Stimulated activated CD4-positive, alpha-beta T cell treated with anti-CD3 and anti-CD28 coated beads, Interleukin-4, amount 100 ng/mL, for 24 hours (primary cell): ENCODE data around the gene CRTC3.
"Not testable (repeated sequence)": the region's sequence is repeated elsewhere in the genome, so short reads cannot be mapped to it uniquely, and the experiment has no call there.

Source experiments
- DNase-seq: peaks from one replicate; pipeline ENCODE4 v3.0.0-alpha.2; 2020

Gene CRTC3

GRCh38 chr15:90633360-90633759 lies 103.6 kb downstream of the CRTC3 start:
- DNase-seq: no peak

- DNase-seq: not testable (repeated sequence)
These were observed 107.3 kb downstream of the CRTC3 start for GRCh38 chr15:90636993-90637392.

GRCh38 chr15:90637693-90638092 lies 108.0 kb downstream of the CRTC3 start:
- DNase-seq: no peak

DNA sequence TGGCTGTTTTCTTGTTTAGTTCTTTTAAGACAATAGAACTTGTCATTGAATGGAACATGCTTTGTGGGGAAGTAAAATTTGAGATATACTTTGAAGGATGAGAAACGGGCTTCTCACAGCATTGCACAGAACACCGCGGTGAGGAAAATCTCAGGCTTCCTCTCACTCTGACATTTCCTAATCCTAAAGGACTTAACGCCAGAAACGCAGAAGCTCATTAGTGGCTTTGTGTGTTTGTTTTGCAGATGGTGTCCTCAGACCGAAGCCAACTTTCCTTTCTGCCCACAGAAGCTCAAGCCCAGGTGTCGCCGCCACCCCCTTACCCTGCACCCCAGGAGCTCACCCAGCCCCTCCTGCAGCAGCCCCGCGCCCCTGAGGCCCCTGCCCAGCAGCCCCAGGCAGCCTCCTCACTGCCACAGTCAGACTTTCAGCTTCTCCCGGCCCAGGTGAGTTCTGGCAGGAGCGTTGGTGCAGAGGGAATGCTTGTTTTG lies 108.5 kb downstream of the CRTC3 start:
- DNase-seq: no peak

DNA sequence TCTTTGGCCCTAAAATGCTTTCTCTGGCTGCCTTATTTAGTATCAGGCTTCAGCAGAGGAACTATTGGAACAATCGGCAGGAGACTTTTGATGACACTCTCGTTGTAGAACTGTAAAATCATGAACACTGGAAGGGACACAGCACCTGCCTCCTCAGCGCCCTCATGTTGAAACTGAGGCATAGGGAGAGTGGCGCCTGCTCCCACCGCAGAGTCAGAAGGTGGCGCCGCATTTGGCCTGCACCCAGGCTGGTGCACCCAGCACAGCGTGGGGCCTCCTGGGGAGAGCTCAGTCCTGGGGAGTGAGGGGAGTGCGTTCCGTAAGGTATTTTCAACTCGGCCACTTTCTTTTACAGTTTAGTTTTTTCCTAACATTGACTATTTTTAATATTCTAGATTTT lies 109.2 kb downstream of the CRTC3 start:
- DNase-seq: no peak

GRCh38 chr15:90640862-90641261 lies 111.1 kb downstream of the CRTC3 start:
- no peak for DNase-seq

DNA sequence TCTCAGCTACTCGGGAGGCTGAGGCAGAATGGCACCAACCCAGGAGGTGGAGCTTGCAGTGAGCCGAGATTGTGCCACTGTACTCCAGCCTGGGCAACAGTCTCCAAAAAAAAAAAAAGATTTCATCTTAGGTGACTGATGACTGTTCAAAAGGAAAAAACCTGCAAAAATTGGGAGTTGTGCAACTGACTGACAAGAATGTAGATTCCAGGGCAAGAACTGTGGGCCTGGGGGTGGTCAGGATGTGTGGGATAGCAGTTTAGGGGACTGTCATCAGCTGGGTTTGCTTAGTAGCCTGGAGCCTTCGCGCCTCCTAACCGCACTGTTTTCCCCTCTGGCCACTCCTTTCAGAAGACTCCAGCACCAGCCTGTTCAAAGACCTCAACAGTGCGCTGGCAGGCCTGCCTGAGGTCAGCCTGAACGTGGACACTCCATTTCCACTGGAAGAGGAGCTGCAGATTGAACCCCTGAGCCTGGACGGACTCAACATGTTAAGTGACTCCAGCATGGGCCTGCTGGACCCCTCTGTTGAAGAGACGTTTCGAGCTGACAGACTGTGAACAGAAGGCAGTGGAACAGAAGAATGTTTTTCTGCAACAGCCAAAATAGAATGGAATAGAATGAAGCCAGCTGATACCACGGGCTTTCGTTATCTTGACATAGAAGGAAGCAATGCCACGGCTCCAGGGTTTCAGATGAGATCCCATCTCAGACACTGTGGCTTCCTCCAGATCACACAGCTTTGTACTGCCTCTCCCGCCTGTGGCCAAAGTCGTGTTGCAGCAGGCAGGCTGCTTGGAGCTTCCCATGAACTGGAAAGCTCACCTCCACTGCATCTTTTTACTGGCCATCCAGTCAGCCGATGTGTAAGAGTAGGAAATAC lies 112.1 kb downstream of the CRTC3 start:
- no peak for DNase-seq

DNA sequence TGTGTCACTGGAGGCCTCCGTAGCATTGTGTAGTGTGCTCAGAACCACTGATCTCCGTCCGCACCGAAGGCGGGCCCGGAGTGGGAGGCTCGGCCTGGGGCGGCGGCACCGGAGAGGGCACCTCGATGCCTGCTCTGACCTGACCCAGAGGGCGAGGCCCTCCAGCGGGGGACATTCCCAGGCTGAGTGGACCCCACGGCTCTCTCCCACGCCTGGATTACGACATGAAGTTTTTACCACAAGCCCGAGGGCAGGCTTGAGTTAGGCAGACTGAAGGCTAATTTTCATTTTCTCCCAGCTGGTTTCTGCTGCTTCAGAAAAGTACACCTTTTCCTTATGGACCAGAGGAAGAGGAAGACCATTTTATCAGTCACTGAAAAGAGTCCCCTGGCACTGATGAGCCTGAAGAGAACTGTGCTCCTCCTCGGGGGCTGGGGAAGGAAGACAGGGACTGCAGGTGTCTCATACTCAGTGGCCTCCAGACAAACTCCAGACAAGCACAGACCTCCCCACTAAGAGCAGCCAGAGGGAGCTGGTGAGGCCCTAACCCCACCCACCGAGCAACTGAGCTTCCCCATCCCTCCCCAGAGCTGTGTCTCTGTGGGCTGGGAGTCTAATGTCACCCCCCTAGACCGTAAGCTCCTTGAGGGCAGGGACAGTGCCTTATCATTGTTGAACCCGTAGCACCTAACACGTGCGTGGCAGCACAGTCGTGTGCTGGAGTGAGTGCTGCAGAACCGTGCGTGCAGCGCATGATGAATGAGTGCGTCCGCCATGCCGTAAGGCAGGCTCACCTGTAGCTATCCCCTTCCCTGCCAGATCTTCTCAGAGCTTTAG lies 113.0 kb downstream of the CRTC3 start:
- DNase-seq: no peak

- DNase-seq: no peak
These were observed 113.5 kb downstream of the CRTC3 start for GRCh38 chr15:90643301-90643632.

GRCh38 chr15:90644526-90644925 lies 114.8 kb downstream of the CRTC3 start:
- no peak for DNase-seq

DNA sequence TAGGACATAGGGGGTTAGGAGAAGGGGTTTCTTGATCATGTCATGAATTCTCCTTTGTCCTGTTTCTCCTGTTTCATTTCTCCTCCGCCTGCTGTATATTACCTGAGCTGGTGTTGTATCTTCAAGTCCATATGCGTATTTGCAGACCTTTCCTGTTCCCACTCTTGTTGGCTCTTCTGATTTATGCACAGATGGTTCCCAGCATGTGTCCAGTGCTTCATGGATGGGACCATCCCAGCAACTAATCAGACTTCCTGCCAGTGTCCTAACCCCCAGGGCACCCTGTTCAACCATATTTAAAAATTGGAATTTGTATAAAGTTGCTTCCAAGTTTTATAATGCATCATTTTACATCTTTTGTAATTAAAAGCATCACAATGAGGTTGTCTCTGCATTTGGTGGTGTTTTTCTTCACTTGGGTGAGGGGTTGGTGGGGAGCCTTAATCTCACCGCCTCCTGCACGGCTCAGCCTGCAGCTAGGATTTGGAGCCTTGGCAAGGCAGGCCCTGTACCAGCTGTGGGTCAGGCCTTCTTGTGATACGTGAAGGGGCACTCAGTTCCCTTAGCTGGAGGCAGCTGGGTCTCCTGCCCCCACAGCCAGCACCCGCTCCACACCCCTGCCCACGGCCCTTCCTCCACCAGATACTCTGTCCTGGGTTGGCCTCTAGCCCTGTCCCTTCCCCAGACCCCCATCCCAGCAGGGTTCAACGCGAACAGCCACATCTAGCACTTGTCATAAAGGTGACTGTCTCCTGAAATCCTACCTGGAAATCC lies 115.4 kb downstream of the CRTC3 start:
- no peak for DNase-seq

DNA sequence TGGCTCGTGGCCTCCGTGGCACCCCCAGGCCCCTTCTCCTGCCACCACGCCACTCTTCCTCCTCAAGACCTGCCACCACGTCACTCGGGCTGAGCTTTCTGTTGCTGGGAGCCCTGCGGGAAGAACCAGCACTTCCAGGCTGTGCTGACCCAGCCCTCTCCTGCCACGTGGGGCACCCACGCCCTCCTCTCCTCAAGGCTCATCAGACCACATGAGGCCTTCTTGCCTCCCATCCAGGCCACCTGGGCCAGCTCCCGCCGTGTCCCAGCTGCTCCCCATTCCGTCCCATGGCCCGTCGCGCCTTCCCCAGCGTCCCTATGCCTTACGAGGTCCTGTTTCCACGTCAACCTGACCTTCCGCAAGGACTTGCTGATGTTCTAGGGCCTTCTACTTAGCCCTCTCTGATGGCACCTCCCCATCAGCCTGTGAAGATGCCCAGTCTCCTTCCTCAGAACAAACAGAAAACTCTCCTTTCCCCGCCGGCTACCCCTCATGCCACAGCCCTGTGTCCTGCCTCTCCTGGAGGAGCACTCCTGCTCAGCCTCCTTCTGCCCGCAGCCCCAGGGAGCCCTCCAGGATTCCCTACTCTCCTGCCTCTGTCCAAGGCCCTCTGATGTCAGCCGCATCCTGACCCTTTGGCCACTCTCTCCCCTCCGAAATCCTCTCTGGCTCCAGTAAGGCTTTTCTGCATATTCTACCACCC lies 116.3 kb downstream of the CRTC3 start:
- no peak for DNase-seq

- no peak for DNase-seq
These were observed 117.1 kb downstream of the CRTC3 start for GRCh38 chr15:90646662-90647305.

DNA sequence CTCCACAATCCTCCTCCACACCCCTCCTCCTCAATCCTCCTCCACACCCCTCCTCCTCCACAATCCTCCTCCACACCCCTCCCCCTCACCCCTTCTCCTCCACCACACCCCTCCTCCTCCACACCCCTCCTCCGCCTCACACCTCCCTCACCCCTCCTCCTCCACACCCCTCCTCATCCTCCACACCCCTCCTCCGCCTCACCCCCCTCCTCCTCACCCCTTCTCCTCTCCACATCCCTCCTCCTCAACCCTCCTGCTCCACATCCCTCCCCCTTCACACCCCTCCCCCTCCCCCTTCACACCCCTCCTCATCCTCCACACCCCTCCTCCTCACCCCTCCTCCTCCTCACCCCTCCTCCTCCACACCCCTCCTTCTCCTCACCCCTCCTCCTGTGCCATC lies 117.6 kb downstream of the CRTC3 start:
- DNase-seq: no peak

- DNase-seq: peak; percentile 69
These were observed 118.7 kb downstream of the CRTC3 start for GRCh38 chr15:90648137-90649070.

GRCh38 chr15:90650117-90650955 lies 120.6 kb downstream of the CRTC3 start:
- no peak for DNase-seq

GRCh38 chr15:90650956-90651689 lies 121.4 kb downstream of the CRTC3 start:
- DNase-seq: no peak

GRCh38 chr15:90654233-90655136 lies 124.8 kb downstream of the CRTC3 start:
- DNase-seq: no peak
